Gastroesophageal sphincter (tissue), 4 donors: ENCODE data around the gene RANBP3L. TPM values are rescaled to one million over a fixed set of nuclear protein-coding genes. Genes with fewer than 3 reads are reported as not detected.

Experiments used
- ATAC-seq: fragments of 150-250 bp; one replicate; pipeline ENCODE4 v1.9.1; 2016; ENCODE audit warnings: mild to moderate bottlenecking, moderate library complexity
- H3K27ac ChIP-seq, 4 donors: fragments of 200-600 bp; sonication (generic) in 3 of 4; 1 replicate in 3 of 4; 2 replicates in 1 of 4; pipeline ENCODE4 v1.5.1; 2016 to 2019
- H3K27me3 ChIP-seq: fragments of 200-600 bp; sonication (generic); one replicate; pipeline ENCODE4 v1.5.1; 2019
- H3K36me3 ChIP-seq, 2 donors: fragments of 200-600 bp; sonication (generic); one replicate each; pipeline ENCODE4 v1.5.1; 2019; ENCODE audit warnings: control low read depth in 1 of 2
- H3K4me1 ChIP-seq, 3 donors: fragments of 200-600 bp; sonication (generic); 1 replicate in 2 of 3; 2 replicates in 1 of 3; pipeline ENCODE4 v1.5.1; 2016 to 2019; ENCODE audit warnings: control low read depth in 2 of 3
- H3K4me3 ChIP-seq, 2 donors: fragments of 200-600 bp; sonication (generic); one replicate each; pipeline ENCODE4 v1.5.1; 2019; ENCODE audit warnings: mild to moderate bottlenecking in 1 of 2, moderate library complexity in 1 of 2
- H3K9me3 ChIP-seq, 3 donors: fragments of 200-600 bp; sonication (generic); one replicate each; pipeline ENCODE4 v1.5.1; 2017 to 2019; ENCODE audit warnings: control low read depth in 2 of 3
- EP300 ChIP-seq: sonication (generic); formaldehyde crosslinking; IDR thresholded peaks from one replicate; pipeline ENCODE4 v1.6.1; 2017; ENCODE audit warnings: antibody characterized with exemption, mild to moderate bottlenecking
- POLR2A ChIP-seq, 2 donors: fragments of 450-650 bp; IDR thresholded peaks; one replicate each; pipeline ENCODE4 v1.6.1; 2017; ENCODE audit warnings: antibody characterized with exemption in 2 of 2, mild to moderate bottlenecking in 2 of 2, moderate library complexity in 1 of 2
- POLR2AphosphoS5 ChIP-seq: sonication (generic); formaldehyde crosslinking; IDR thresholded peaks from one replicate; pipeline ENCODE4 v1.6.1; 2017; ENCODE audit warnings: antibody characterized with exemption
- WGBS, 2 donors: methylation state at CpG; one replicate each; pipeline ENCODE4 v1.1.5; 2018; ENCODE audit warnings: low coverage in 1 of 2; 5-methylcytosine and 5-hydroxymethylcytosine counted together
- total RNA-seq, 4 donors: library from RNA; depleted of rRNA; stranded (reverse); fragments of >200 nt; gene quantifications; one replicate each; pipeline ENCODE4 v1.1.0, GENCODE V29; 2016
- TF ChIP-seq, protein P1 (sequence below), 4 experiments: fragments of 200-600 bp in 2 of 4; fragments of 450-650 bp in 2 of 4; sonication (generic) in 1 of 4; IDR thresholded peaks; one replicate each; pipeline ENCODE4 v1.5.1; 2017 to 2019; ENCODE audit warnings: antibody characterized with exemption in 4 of 4, mild to moderate bottlenecking in 2 of 4, moderate library complexity in 2 of 4

RANBP3L gene
- total RNA-seq, 4 donors from 2014 or later = 3.4 to 26.0 (median 6.1) TPM

DNA sequence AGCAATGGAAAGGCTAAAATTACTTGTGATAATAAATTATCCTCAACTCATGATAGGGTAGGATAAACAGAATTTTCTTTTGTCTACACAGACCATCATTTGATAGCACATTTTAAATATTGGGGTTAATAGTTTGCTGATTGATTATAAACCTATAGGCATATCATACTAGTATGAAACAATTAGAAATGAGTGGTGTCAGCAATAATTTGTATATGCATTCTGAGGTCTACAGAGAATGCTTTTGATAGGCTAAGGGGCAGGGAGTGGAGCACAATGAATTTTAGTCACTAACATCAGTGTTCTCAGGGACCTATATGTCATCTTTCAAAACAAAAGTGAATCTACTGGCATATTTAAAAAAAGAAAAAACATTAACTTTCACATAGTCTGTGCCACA lies 32.2 kb downstream of the RANBP3L start:
- no peak for ATAC-seq
- H3K27ac ChIP-seq = no peak overlapping the region
- H3K9me3 ChIP-seq = no peaks in the 10 kb centered on the region
- no peak for TF ChIP-seq POLR2A (IDR thresholded peaks at IDR 0.05)
- TF ChIP-seq, protein P1, sequence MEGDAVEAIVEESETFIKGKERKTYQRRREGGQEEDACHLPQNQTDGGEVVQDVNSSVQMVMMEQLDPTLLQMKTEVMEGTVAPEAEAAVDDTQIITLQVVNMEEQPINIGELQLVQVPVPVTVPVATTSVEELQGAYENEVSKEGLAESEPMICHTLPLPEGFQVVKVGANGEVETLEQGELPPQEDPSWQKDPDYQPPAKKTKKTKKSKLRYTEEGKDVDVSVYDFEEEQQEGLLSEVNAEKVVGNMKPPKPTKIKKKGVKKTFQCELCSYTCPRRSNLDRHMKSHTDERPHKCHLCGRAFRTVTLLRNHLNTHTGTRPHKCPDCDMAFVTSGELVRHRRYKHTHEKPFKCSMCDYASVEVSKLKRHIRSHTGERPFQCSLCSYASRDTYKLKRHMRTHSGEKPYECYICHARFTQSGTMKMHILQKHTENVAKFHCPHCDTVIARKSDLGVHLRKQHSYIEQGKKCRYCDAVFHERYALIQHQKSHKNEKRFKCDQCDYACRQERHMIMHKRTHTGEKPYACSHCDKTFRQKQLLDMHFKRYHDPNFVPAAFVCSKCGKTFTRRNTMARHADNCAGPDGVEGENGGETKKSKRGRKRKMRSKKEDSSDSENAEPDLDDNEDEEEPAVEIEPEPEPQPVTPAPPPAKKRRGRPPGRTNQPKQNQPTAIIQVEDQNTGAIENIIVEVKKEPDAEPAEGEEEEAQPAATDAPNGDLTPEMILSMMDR (IDR thresholded peaks at IDR 0.05) = no peak
- TF ChIP-seq EP300 = no peak
- no peak for TF ChIP-seq POLR2AphosphoS5
- peaks cover 0 to 7% (median 0%) of the 10 kb centered on the region in 3 donors for H3K4me1 ChIP-seq
- H3K4me3 ChIP-seq = no peak overlapping the region
- H3K27me3 ChIP-seq = no peaks in the 10 kb centered on the region
- peaks cover 0 to 2% of the 10 kb centered on the region in 2 donors for H3K36me3 ChIP-seq

DNA sequence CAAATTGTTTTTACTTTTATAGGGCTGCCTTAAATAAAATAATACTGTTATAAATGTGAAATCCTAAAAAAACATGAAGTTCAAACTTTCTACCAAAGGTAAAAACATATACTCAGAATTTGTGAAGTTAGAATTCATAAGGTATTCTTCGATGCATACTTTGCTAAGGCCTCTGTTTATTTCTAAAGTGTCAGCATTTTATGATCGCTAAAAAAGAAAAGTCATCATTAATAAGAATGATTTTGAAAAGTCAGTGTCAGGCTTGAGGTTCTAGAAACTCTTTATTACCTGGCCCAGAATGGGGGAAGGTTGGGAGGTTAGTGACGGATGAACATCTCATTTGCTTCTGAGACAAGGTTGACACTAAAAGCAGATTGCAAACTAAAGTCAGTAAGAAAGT lies 33.8 kb downstream of the RANBP3L start:
- no peak for TF ChIP-seq EP300
- Histone ChIP-seq H3K36me3 (peaks cover 0 to 8% of the 10 kb centered on the region in 2 donors), H3K27ac (no peak overlapping the region), H3K9me3 (no peaks in the 10 kb centered on the region), H3K27me3 (no peaks in the 10 kb centered on the region), H3K4me3 (no peak overlapping the region), H3K4me1 (no peaks in the 10 kb centered on the region)
- ATAC-seq = no peak
- 97% methylated on average over 3 of the region's 3 CpGs for WGBS, 2 donors

DNA sequence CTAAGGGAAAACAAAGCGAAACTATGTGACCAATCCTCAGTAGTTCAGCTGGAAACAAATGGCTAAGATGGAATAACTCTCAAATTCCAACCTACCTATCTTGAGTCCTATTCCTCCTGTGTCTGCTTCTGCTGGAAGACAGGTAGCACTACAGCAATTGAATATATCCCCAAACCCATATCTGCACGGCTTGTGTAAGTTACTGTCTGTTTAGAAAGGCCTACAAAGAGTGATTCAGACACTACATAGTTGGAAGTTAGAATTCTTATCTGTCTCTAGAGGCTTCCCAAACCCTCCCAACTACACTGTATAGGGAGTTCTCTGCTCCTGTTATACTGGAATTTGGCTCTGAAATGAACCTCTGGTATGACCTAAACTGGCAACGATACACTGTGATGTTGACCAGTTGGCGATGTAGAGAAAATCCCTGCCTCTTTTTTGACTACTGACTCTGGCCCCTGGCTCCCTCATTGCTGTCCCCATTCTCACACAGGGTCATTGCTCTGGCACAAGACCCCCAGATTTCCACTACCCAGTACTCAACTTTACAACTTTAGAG lies 37.4 kb downstream of the RANBP3L start:
- 87 to 96% methylated on average over 4 of the region's 4 CpGs for WGBS, 2 donors
- H3K4me3 ChIP-seq = no peak overlapping the region
- TF ChIP-seq EP300 (no peak), POLR2AphosphoS5 (no peak), POLR2A (IDR thresholded peaks at IDR 0.05) (no peak)
- TF ChIP-seq, protein P1 (IDR thresholded peaks at IDR 0.05) = no peak
- H3K4me1 ChIP-seq = no peaks in the 10 kb centered on the region
- no peaks in the 10 kb centered on the region for H3K9me3 ChIP-seq
- no peaks in the 10 kb centered on the region for H3K27me3 ChIP-seq
- H3K36me3 ChIP-seq = peaks cover 0 to 8% of the 10 kb centered on the region in 2 donors
- no peak for ATAC-seq
- H3K27ac ChIP-seq = no peak overlapping the region

DNA sequence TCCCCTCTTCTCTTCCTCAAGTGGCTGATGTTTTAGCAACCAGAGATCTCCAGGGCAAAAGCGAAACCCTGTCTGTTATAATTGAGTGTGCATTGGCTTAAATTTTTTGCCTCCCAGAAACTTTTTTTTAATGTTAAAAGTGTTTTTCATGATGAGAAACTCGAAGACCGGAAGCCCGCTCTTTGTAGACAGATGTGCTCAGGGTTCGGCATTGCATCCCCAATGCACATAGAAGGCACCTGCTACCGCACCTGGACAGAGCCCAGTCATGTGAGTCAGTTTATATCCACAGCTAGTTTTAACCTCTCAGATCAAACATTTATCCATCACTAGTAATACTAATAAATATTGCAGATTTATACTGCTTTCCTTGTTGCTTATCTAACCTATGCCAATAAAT lies 40.5 kb downstream of the RANBP3L start:
- no peak for ATAC-seq
- H3K27ac ChIP-seq = no peak overlapping the region
- no peak overlapping the region for H3K4me3 ChIP-seq
- peaks cover 0 to 8% of the 10 kb centered on the region in 2 donors for H3K36me3 ChIP-seq
- 84 to 96% methylated on average over 4 to 6 of the region's 6 CpGs for WGBS, 2 donors
- H3K27me3 ChIP-seq = no peaks in the 10 kb centered on the region
- no peaks in the 10 kb centered on the region for H3K4me1 ChIP-seq
- H3K9me3 ChIP-seq = no peaks in the 10 kb centered on the region
- TF ChIP-seq POLR2A (IDR thresholded peaks at IDR 0.05) (no peak), EP300 (no peak), POLR2AphosphoS5 (no peak)
- TF ChIP-seq, protein P1 (IDR thresholded peaks at IDR 0.05) = no peak

DNA sequence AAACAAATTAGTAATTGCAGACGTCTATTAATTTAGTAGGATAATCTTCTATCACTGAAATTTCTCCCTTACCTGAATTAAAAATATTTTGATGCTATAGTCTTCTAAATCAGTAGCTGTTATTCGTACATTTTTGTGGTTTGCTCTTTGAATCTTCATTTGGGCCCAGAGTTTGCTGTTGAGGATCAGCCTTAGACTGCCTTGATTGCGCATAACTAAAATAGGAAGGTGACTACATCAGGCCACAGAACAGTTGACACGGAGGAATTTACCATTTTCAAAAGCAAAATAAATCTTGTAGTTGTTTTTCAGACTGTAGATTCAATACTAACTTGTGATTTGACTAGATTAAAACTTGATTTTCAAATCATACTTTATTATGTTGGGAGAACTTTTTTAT lies 48.1 kb downstream of the RANBP3L start:
- no peaks in the 10 kb centered on the region for H3K27me3 ChIP-seq
- H3K27ac ChIP-seq = peak overlapping the region; percentile 62 to 95 (median 70)
- H3K4me1 ChIP-seq = peaks cover 0 to 45% (median 16%) of the 10 kb centered on the region in 3 donors
- WGBS, 2 donors = 63 to 65% methylated on average over 4 of the region's 4 CpGs
- no peak for ATAC-seq
- H3K9me3 ChIP-seq = no peaks in the 10 kb centered on the region
- no peak for TF ChIP-seq POLR2A (IDR thresholded peaks at IDR 0.05)
- no peak overlapping the region for H3K4me3 ChIP-seq
- H3K36me3 ChIP-seq = no peaks in the 10 kb centered on the region

DNA sequence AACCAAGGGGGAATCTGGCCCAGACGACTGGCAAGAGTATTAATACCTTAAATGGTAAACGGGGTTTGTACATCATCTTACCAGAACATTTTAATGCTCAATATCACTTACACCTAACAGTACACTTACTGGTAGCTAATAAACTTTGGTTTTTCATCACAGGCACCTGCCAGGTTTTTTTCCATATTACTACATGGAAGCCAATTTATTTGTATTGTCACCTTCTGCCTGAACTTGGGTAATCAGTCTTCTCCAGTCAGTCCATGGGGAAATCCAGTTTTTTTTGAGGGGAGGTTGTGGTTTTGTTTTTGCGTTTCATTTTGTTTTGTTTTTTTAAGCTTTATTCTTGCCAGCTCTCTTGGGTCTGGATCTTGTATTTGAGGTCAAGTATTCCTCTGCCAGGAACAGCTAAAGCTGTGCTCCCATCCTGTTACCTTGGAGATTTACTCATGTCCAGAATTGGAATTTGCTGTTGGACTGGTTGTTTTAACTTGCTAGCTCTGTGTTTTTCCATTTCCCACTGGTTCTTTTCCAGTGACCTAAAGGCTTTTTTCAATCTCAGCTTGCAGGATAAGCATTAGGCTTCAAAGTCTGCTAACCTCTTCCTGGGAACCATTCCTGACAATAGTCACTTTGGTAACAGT lies 48.9 kb downstream of the RANBP3L start:
- TF ChIP-seq POLR2AphosphoS5 = peak; percentile 56
- TF ChIP-seq, protein P1 (IDR thresholded peaks at IDR 0.05) = no peak
- Histone ChIP-seq H3K4me1 (peaks cover 0 to 45% (median 16%) of the 10 kb centered on the region in 3 donors), H3K9me3 (no peaks in the 10 kb centered on the region), H3K36me3 (no peaks in the 10 kb centered on the region), H3K27ac (peak overlapping the region; percentile 62 to 95 (median 70)), H3K4me3 (no peak overlapping the region), H3K27me3 (no peaks in the 10 kb centered on the region)
- peak; percentile 86 for ATAC-seq
- WGBS, 2 donors = 29% methylated on average over 3 of the region's 3 CpGs
